ENCODE data around the gene KATNA1. TPM values are rescaled to one million over a fixed set of nuclear protein-coding genes. Genes with fewer than 3 reads are reported as not detected.

The KATNA1 gene
- total RNA-seq, 1 experiment from 2014 or later = 54.2 TPM

Other genes with a start within 250 kb of the KATNA1 start
- gene SUMO4, start 248.5 kb downstream of the KATNA1 start, total RNA-seq (2014; rRNA removed; shearing (Covaris generic)) = 0.11 TPM in 1 of 2 replicates, not detected in the other
- gene ZC3H12D, start 163.7 kb downstream of the KATNA1 start, total RNA-seq (2014; rRNA removed; shearing (Covaris generic)) = 0.17 and 0.30 TPM in 2 replicates
- gene PPIL4, start 102.7 kb downstream of the KATNA1 start, total RNA-seq (2014; rRNA removed; shearing (Covaris generic)) = 53.7 and 58.4 TPM in 2 replicates
- gene GINM1, start 82.3 kb downstream of the KATNA1 start, total RNA-seq (2014; rRNA removed; shearing (Covaris generic)) = 42.1 and 52.4 TPM in 2 replicates
- 15.0 and 19.5 TPM in 2 replicates for gene LATS1, start 69.4 kb upstream of the KATNA1 start, total RNA-seq (2014; rRNA removed; shearing (Covaris generic))
- 95.7 and 104 TPM in 2 replicates for gene NUP43, start 97.8 kb upstream of the KATNA1 start, total RNA-seq (2014; rRNA removed; shearing (Covaris generic))
- gene PCMT1, start 101.0 kb upstream of the KATNA1 start, total RNA-seq (2014; rRNA removed; shearing (Covaris generic)) = 229 and 275 TPM in 2 replicates
- gene LRP11, start 215.6 kb upstream of the KATNA1 start, total RNA-seq (2014; rRNA removed; shearing (Covaris generic)) = 60.6 and 73.0 TPM in 2 replicates
- gene RAET1E, start 249.4 kb upstream of the KATNA1 start, total RNA-seq (2014; rRNA removed; shearing (Covaris generic)) = 1.4 and 4.1 TPM in 2 replicates